Neural progenitor cell (in vitro differentiated cells): ENCODE data around the gene SLC25A11. TPM values are rescaled to one million over a fixed set of nuclear protein-coding genes. Genes with fewer than 3 reads are reported as not detected.
A peak's percentile ranks its signal among the peaks of the same experiment; 100 is the strongest.

Source experiments
- DNase-seq: peaks from one replicate; pipeline ENCODE4 v3.0.0-alpha.2; 2016; ENCODE audit warnings: low spot score
- H2AFZ ChIP-seq: fragments of 200-600 bp; sonication (generic); replicated peaks from 2 replicates; pipeline ENCODE4 v1.6.1; 2016; ENCODE audit warnings: antibody characterized with exemption
- H3F3A ChIP-seq: fragments of 200-600 bp; sonication (generic); 2 replicates; pipeline ENCODE4 v1.6.1; 2016; ENCODE audit warnings: antibody characterized with exemption, low read depth
- H3K27ac ChIP-seq: fragments of 200-600 bp; sonication (generic); 2 replicates; pipeline ENCODE4 v1.5.1; 2016; ENCODE audit warnings: mild to moderate bottlenecking
- H3K27me3 ChIP-seq: fragments of 200-600 bp; sonication (generic); 2 replicates; pipeline ENCODE4 v1.6.1; 2016; ENCODE audit warnings: mild to moderate bottlenecking, moderate library complexity
- H3K36me3 ChIP-seq: fragments of 200-600 bp; sonication (generic); 2 replicates; pipeline ENCODE4 v1.5.1; 2016
- H3K4me1 ChIP-seq: fragments of 200-600 bp; sonication (generic); 2 replicates; pipeline ENCODE4 v1.6.1; 2016; ENCODE audit warnings: mixed run types
- H3K4me2 ChIP-seq: fragments of 200-600 bp; sonication (generic); 2 replicates; pipeline ENCODE4 v1.6.1; 2016
- H3K4me3 ChIP-seq: fragments of 200-600 bp; sonication (generic); 2 replicates; pipeline ENCODE4 v1.5.1; 2016
- H3K79me2 ChIP-seq: fragments of 200-600 bp; sonication (generic); 2 replicates; pipeline ENCODE4 v1.6.1; 2016; ENCODE audit warnings: low read depth
- H3K9ac ChIP-seq: fragments of 200-600 bp; sonication (generic); 2 replicates; pipeline ENCODE4 v1.6.1; 2016
- H3K9me3 ChIP-seq: fragments of 200-600 bp; sonication (generic); 2 replicates; pipeline ENCODE4 v1.5.1; 2016; ENCODE audit warnings: low read depth
- H4K20me1 ChIP-seq: fragments of 200-600 bp; sonication (generic); 2 replicates; pipeline ENCODE4 v1.6.1; 2016; ENCODE audit warnings: low read depth
- H3K27ac Mint-ChIP-seq: 3 replicates; pipeline ENCODE4 v1.8.0; 2021; ENCODE audit warnings: mixed read lengths
- H3K27me3 Mint-ChIP-seq: 2 replicates; pipeline ENCODE4 v1.8.0; 2022; ENCODE audit warnings: low read depth, mild to moderate bottlenecking, inconsistent platforms, moderate library complexity, mixed read lengths; ENCODE audit not compliant: insufficient read depth
- H3K36me3 Mint-ChIP-seq: 3 replicates; pipeline ENCODE4 v1.8.0; 2021; ENCODE audit warnings: mixed read lengths
- H3K4me1 Mint-ChIP-seq: 3 replicates; pipeline ENCODE4 v1.8.0; 2021; ENCODE audit warnings: mixed read lengths
- H3K4me3 Mint-ChIP-seq: 3 replicates; pipeline ENCODE4 v1.8.0; 2021; ENCODE audit warnings: mild to moderate bottlenecking, moderate library complexity, mixed read lengths
- H3K9me3 Mint-ChIP-seq: 3 replicates; pipeline ENCODE4 v1.8.0; 2020; ENCODE audit warnings: mixed read lengths
- EZH2 ChIP-seq: fragments of 200-600 bp; sonication (generic); IDR thresholded peaks from 2 replicates; pipeline ENCODE4 v1.6.1; 2017; ENCODE audit warnings: antibody characterized with exemption, mild to moderate bottlenecking, moderate library complexity
- EZH2phosphoT487 ChIP-seq: fragments of 200-600 bp; sonication (generic); IDR thresholded peaks from 2 replicates; pipeline ENCODE4 v1.6.1; 2017; ENCODE audit warnings: antibody characterized with exemption
- total RNA-seq: library from RNA; depleted of rRNA; stranded (reverse); fragments of >200 nt; gene quantifications from 2 replicates; pipeline ENCODE4 v1.2.3, GENCODE V29; 2015; ENCODE audit warnings: low replicate concordance
- TF ChIP-seq, protein P1 (sequence below): fragments of 200-600 bp; sonication (generic); IDR thresholded peaks from 2 replicates; pipeline ENCODE4 v1.5.1; 2017; ENCODE audit warnings: antibody characterized with exemption, mild to moderate bottlenecking

The SLC25A11 gene, protein sequence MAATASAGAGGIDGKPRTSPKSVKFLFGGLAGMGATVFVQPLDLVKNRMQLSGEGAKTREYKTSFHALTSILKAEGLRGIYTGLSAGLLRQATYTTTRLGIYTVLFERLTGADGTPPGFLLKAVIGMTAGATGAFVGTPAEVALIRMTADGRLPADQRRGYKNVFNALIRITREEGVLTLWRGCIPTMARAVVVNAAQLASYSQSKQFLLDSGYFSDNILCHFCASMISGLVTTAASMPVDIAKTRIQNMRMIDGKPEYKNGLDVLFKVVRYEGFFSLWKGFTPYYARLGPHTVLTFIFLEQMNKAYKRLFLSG
- 35.3 and 61.6 TPM in 2 replicates for total RNA-seq

DNA sequence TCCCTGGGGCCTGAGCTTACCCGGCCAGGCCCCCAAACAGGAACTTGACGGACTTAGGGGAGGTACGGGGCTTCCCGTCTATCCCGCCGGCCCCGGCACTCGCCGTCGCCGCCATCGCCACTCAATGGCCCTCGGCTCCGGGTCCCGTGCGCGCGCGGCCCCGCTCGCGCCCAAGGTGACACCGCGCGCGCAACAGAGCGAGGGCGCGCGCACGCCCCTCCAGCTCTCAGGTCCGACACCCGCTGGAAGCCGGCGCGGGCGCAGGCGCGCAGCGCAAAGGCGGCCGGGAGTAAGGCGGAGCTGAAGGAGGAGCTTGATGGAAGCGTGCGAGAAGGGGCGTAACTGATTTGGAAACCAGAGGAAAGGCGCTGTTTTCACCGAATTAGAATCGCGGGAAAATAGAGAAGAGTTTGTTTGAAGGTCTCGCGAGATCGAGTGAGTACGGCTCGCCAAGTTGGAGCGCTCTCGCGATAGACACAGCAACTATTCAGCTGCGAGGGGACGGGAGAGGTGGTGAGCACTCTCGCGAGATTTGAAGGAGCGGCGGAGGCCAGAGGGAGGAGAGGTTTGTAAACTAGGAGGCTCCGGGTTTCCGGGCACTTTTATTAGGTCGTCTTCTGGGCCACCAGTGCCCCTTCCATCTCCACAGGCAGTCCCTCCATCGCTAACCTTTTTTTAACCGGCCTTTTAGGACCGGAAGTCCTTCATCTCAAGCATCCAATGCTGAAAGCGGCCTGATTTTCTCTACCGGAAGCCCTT is at the start of gene SLC25A11, which contains the start of gene RNF167:
SLC25A11 (minus strand) TSS at position 251 of the 759 bp plus-strand sequence; CDS start at position 115, 136 bp downstream.
RNF167 (plus strand) TSS at position 473 of the 759 bp plus-strand sequence. CDS start 642 bp downstream, outside the sequence.
- peak within 1 kb of the TSS; percentile 100 for H3K4me2 ChIP-seq
- Mint-ChIP-seq H3K27me3 (peaks cover 6% of the 10 kb centered on the region), H3K27ac (peak within 1 kb of the TSS; percentile 100), H3K36me3 (peaks cover 20% of the 10 kb centered on the region), H3K4me3 (peak within 1 kb of the TSS; percentile 96), H3K9me3 (no peaks in the 10 kb centered on the region), H3K4me1 (peaks cover 25% of the 10 kb centered on the region)
- peak within 1 kb of the TSS; percentile 77 for H2AFZ ChIP-seq
- no peaks in the 10 kb centered on the region for H3K27me3 ChIP-seq
- DNase-seq = peak; percentile 100
- peak within 1 kb of the TSS; percentile 96 for H3K9ac ChIP-seq
- H3K36me3 ChIP-seq = no peaks in the 10 kb centered on the region
- H3K4me1 ChIP-seq = peaks cover 16% of the 10 kb centered on the region
- peaks cover 53% of the 10 kb centered on the region for H3F3A ChIP-seq
- no peaks in the 10 kb centered on the region for H3K9me3 ChIP-seq
- TF ChIP-seq EZH2 (no peak), EZH2phosphoT487 (no peak)
- TF ChIP-seq, protein P1, sequence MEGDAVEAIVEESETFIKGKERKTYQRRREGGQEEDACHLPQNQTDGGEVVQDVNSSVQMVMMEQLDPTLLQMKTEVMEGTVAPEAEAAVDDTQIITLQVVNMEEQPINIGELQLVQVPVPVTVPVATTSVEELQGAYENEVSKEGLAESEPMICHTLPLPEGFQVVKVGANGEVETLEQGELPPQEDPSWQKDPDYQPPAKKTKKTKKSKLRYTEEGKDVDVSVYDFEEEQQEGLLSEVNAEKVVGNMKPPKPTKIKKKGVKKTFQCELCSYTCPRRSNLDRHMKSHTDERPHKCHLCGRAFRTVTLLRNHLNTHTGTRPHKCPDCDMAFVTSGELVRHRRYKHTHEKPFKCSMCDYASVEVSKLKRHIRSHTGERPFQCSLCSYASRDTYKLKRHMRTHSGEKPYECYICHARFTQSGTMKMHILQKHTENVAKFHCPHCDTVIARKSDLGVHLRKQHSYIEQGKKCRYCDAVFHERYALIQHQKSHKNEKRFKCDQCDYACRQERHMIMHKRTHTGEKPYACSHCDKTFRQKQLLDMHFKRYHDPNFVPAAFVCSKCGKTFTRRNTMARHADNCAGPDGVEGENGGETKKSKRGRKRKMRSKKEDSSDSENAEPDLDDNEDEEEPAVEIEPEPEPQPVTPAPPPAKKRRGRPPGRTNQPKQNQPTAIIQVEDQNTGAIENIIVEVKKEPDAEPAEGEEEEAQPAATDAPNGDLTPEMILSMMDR = no peak
- H3K27ac ChIP-seq = peak within 1 kb of the TSS; percentile 89
- peaks cover 35% of the 10 kb centered on the region for H4K20me1 ChIP-seq
- peaks cover 65% of the 10 kb centered on the region for H3K79me2 ChIP-seq
- peak within 1 kb of the TSS; percentile 78 for H3K4me3 ChIP-seq

DNA sequence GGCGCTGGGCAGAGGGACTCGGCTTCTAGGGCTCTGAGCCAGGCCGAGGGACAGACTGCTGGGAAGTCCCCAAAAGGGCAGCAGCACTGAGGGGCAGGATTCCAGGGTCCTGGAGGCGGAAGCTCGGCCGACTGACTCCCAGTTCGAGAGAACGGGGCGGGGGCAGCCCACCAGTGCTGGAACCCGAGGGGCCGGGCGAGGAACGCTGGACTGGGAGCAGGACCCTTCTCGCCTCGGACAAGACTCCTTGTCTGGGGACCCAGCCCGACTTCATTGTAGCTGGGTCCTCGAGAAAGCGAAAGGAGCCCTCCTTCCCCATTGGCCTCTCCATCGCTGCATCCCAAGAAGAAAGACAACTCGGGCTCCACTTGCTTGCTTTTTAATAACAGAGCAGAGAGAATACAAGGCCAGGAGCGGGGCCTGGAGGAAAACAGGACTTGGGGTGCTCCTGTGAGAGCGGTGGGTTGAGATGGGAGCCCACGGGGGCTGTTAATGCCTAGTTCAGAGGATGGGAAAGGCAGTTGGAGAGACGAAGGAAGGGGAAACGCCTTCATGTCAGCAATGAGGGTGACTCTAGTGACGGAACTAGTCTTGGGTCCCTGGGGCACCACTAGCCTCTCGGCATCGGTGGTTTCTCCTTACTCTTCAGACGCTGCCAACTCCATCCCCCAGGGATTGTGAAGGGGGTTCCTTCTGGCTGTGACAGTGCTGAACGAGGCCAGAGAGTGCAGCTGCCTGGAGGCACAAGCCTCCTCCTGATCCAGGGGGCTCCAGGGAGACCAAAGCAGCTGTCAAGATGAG is 48.1 kb upstream of the SLC25A11 start:
- H3K4me1 ChIP-seq = peaks cover 6% of the 10 kb centered on the region
- H3K9me3 Mint-ChIP-seq = no peaks in the 10 kb centered on the region
- H3K4me1 Mint-ChIP-seq = peaks cover 25% of the 10 kb centered on the region
- H3K27ac ChIP-seq = no peak overlapping the region
- no peak for DNase-seq
- no peaks in the 10 kb centered on the region for H3K36me3 ChIP-seq
- H3K36me3 Mint-ChIP-seq = no peaks in the 10 kb centered on the region
- H3K4me3 ChIP-seq = peak overlapping the region; percentile 69
- TF ChIP-seq EZH2 = no peak
- H3F3A ChIP-seq = peaks cover 18% of the 10 kb centered on the region
- peak overlapping the region; percentile 94 for H3K4me2 ChIP-seq
- peaks cover 15% of the 10 kb centered on the region for H3K27me3 Mint-ChIP-seq
- peak overlapping the region; percentile 29 for H3K9ac ChIP-seq
- no peaks in the 10 kb centered on the region for H3K79me2 ChIP-seq
- H2AFZ ChIP-seq = peak overlapping the region; percentile 92
- peak overlapping the region; percentile 87 for H3K4me3 Mint-ChIP-seq
- peaks cover 42% of the 10 kb centered on the region for H3K27me3 ChIP-seq
- no peaks in the 10 kb centered on the region for H4K20me1 ChIP-seq
- no peaks in the 10 kb centered on the region for H3K9me3 ChIP-seq
- H3K27ac Mint-ChIP-seq = peak overlapping the region; percentile 37

DNA sequence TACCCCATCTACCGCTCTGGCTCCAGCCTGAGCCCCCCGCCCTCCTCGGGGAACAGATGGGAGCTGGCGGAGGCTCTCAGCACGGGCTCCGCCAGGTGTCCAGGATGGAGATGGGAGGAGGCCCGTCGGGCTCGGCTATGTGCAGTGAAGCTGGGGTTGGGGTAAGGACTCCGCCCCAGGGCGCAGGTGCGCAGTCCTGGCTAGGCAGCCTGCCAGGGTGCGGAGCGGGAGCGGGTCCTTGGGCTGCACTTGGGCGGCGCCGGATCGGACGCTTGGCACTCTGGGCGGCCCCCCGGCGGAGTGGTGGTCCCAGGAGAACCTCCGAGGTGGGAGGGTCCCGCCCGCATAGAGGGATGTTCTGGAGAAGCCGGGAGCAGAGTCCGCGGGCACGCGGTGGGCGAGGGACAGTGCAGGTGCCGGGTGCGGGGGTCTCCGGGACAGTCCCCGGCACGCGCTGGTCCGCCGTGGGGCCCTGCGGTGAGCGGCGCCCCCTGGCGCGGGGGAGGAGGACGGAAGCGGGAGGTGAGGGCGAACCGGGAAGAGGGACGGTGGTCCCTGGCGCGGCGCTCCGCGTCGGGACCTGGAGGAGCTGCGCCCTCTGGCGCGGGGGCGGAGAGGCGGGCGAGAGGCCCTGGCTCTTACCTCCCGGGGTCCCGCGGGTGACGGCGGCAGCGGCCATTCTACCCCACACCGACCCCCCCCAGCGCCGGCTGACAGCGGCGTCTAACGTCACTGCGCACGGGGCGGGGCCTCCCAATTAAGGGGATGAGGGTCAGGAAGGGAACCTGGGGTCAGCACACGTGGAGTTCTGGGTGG is 47.3 kb upstream of the SLC25A11 start, which contains the start of gene CAMTA2:
CAMTA2 (minus strand) TSS at position 725 of the 816 bp plus-strand sequence. CDS start 1,453 bp downstream, outside the sequence.
- H3K9me3 ChIP-seq = no peaks in the 10 kb centered on the region
- H3K36me3 ChIP-seq = no peaks in the 10 kb centered on the region
- peak; percentile 87 for DNase-seq
- peaks cover 17% of the 10 kb centered on the region for H3K27me3 Mint-ChIP-seq
- no peak for TF ChIP-seq EZH2phosphoT487
- peak; percentile 72 for TF ChIP-seq EZH2
- TF ChIP-seq, protein P1 = peak; percentile 70
- H3F3A ChIP-seq = peaks cover 18% of the 10 kb centered on the region
- peaks cover 6% of the 10 kb centered on the region for H3K4me1 ChIP-seq
- H3K9me3 Mint-ChIP-seq = no peaks in the 10 kb centered on the region
- no peak within 1 kb of the TSS for H3K27ac ChIP-seq
- H3K4me2 ChIP-seq = peak within 1 kb of the TSS; percentile 94
- H3K9ac ChIP-seq = peak within 1 kb of the TSS; percentile 29
- peak within 1 kb of the TSS; percentile 69 for H3K4me3 ChIP-seq
- H3K79me2 ChIP-seq = no peaks in the 10 kb centered on the region
- H4K20me1 ChIP-seq = no peaks in the 10 kb centered on the region
- peak within 1 kb of the TSS; percentile 87 for H3K4me3 Mint-ChIP-seq
- no peaks in the 10 kb centered on the region for H3K36me3 Mint-ChIP-seq
- H2AFZ ChIP-seq = peak within 1 kb of the TSS; percentile 92
- H3K4me1 Mint-ChIP-seq = peaks cover 25% of the 10 kb centered on the region
- H3K27me3 ChIP-seq = peaks cover 42% of the 10 kb centered on the region
- H3K27ac Mint-ChIP-seq = peak within 1 kb of the TSS; percentile 37
